ENCODE measurements around the gene TGFB1.

TGFB1 gene

GRCh38 chr19:41355035-41355434, 1.3 kb upstream of the TGFB1 start:
- no peak overlapping the region for H3K4me3 ChIP-seq (ENCODE audit: low read length, poor library complexity, severe bottlenecking)

GRCh38 chr19:41354343-41354953, 726 bp upstream of the TGFB1 start:
- no peaks in the 10 kb centered on the region for H3K27me3 ChIP-seq (ENCODE audit: insufficient read depth, low read length, poor library complexity, severe bottlenecking)
- no peaks in the 10 kb centered on the region; the same call in 1 of the 2 replicates for H3F3A ChIP-seq (ENCODE audit: low read depth)
- peak overlapping the region; percentile 100 for H3K4me2 ChIP-seq (ENCODE audit: low read depth, low read length, poor library complexity, severe bottlenecking)
- no peak overlapping the region for H2AFZ ChIP-seq (ENCODE audit: low read length)
- peaks cover 28% of the 10 kb centered on the region for H4K20me1 ChIP-seq (ENCODE audit: insufficient read depth, low read length, poor library complexity, severe bottlenecking)
- H3K79me2 ChIP-seq (ENCODE audit: insufficient read depth, low read length) = peaks cover 50% of the 10 kb centered on the region
- H3K9ac ChIP-seq (ENCODE audit: low read depth, low read length, poor library complexity, severe bottlenecking) = peak overlapping the region; percentile 92
- H3K4me1 ChIP-seq (ENCODE audit: insufficient read depth, low read length, poor library complexity, severe bottlenecking) = peaks cover 43% of the 10 kb centered on the region
- no peaks in the 10 kb centered on the region for H3K9me2 ChIP-seq (replicated peaks; ENCODE audit: low read depth, low read length)
- no peaks in the 10 kb centered on the region for H3K9me3 ChIP-seq (ENCODE audit: insufficient read depth, low read depth, low read length)
- TF ChIP-seq, protein P1, sequence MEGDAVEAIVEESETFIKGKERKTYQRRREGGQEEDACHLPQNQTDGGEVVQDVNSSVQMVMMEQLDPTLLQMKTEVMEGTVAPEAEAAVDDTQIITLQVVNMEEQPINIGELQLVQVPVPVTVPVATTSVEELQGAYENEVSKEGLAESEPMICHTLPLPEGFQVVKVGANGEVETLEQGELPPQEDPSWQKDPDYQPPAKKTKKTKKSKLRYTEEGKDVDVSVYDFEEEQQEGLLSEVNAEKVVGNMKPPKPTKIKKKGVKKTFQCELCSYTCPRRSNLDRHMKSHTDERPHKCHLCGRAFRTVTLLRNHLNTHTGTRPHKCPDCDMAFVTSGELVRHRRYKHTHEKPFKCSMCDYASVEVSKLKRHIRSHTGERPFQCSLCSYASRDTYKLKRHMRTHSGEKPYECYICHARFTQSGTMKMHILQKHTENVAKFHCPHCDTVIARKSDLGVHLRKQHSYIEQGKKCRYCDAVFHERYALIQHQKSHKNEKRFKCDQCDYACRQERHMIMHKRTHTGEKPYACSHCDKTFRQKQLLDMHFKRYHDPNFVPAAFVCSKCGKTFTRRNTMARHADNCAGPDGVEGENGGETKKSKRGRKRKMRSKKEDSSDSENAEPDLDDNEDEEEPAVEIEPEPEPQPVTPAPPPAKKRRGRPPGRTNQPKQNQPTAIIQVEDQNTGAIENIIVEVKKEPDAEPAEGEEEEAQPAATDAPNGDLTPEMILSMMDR (conservative IDR thresholded peaks at IDR 0.05; ENCODE audit: low read length) = no peak
- no peak for TF ChIP-seq EZH2phosphoT487 (IDR thresholded peaks at IDR 0.05; ENCODE audit: borderline replicate concordance)
- no peaks in the 10 kb centered on the region for H3K36me3 ChIP-seq (ENCODE audit: insufficient read depth, low read length)
- H3K4me3 ChIP-seq (ENCODE audit: low read length, poor library complexity, severe bottlenecking) = peak overlapping the region; percentile 92

More at GRCh38 chr19:41355035-41355434, 1.3 kb upstream of the TGFB1 start:
- Histone ChIP-seq H3K9me2 (replicated peaks; ENCODE audit: low read depth, low read length) (no peaks in the 10 kb centered on the region), H3K27me3 (ENCODE audit: insufficient read depth, low read length, poor library complexity, severe bottlenecking) (no peaks in the 10 kb centered on the region), H3F3A (ENCODE audit: low read depth) (no peaks in the 10 kb centered on the region; the same call in 1 of the 2 replicates), H3K9ac (ENCODE audit: low read depth, low read length, poor library complexity, severe bottlenecking) (peak overlapping the region; percentile 92), H3K4me1 (ENCODE audit: insufficient read depth, low read length, poor library complexity, severe bottlenecking) (peaks cover 37% of the 10 kb centered on the region), H3K9me3 (ENCODE audit: insufficient read depth, low read depth, low read length) (no peaks in the 10 kb centered on the region), H4K20me1 (ENCODE audit: insufficient read depth, low read length, poor library complexity, severe bottlenecking) (peaks cover 22% of the 10 kb centered on the region), H3K79me2 (ENCODE audit: insufficient read depth, low read length) (peaks cover 45% of the 10 kb centered on the region), H3K4me2 (ENCODE audit: low read depth, low read length, poor library complexity, severe bottlenecking) (peak overlapping the region; percentile 100), H3K36me3 (ENCODE audit: insufficient read depth, low read length) (no peaks in the 10 kb centered on the region), H2AFZ (ENCODE audit: low read length) (no peak overlapping the region)
- no peak for TF ChIP-seq EZH2phosphoT487 (IDR thresholded peaks at IDR 0.05; ENCODE audit: borderline replicate concordance)
- TF ChIP-seq, protein P1 (conservative IDR thresholded peaks at IDR 0.05; ENCODE audit: low read length) = no peak

GRCh38 chr19:41352609-41353465, 885 bp downstream of the TGFB1 start:
- Histone ChIP-seq H3K79me2 (ENCODE audit: insufficient read depth, low read length) (peaks cover 65% of the 10 kb centered on the region), H2AFZ (ENCODE audit: low read length) (peak overlapping the region; percentile 64)

More at GRCh38 chr19:41352609-41353465, 885 bp downstream of the TGFB1 start:
- peaks cover 43% of the 10 kb centered on the region for H3K4me1 ChIP-seq (ENCODE audit: insufficient read depth, low read length, poor library complexity, severe bottlenecking)
- peak overlapping the region; percentile 92 for H3K4me3 ChIP-seq (ENCODE audit: low read length, poor library complexity, severe bottlenecking)
- H3K4me2 ChIP-seq (ENCODE audit: low read depth, low read length, poor library complexity, severe bottlenecking) = peak overlapping the region; percentile 100
- peaks cover 35% of the 10 kb centered on the region for H4K20me1 ChIP-seq (ENCODE audit: insufficient read depth, low read length, poor library complexity, severe bottlenecking)
- no peak for TF ChIP-seq EZH2phosphoT487 (IDR thresholded peaks at IDR 0.05; ENCODE audit: borderline replicate concordance)
- TF ChIP-seq, protein P1 (conservative IDR thresholded peaks at IDR 0.05; ENCODE audit: low read length) = peak; percentile 75
- H3K9ac ChIP-seq (ENCODE audit: low read depth, low read length, poor library complexity, severe bottlenecking) = peak overlapping the region; percentile 92
- H3F3A ChIP-seq (ENCODE audit: low read depth) = no peaks in the 10 kb centered on the region; the same call in 1 of the 2 replicates
- H3K36me3 ChIP-seq (ENCODE audit: insufficient read depth, low read length) = peaks cover 4% of the 10 kb centered on the region; the same call in 1 of the 2 replicates
- no peaks in the 10 kb centered on the region for H3K9me2 ChIP-seq (replicated peaks; ENCODE audit: low read depth, low read length)
- H3K27me3 ChIP-seq (ENCODE audit: insufficient read depth, low read length, poor library complexity, severe bottlenecking) = no peaks in the 10 kb centered on the region
- H3K9me3 ChIP-seq (ENCODE audit: insufficient read depth, low read depth, low read length) = no peaks in the 10 kb centered on the region

Data from Loucy (cell line).